GM19025 (cell line): ENCODE results near the gene GYPB.
"Not testable (repeated sequence)": the region's sequence is repeated elsewhere in the genome, so short reads cannot be mapped to it uniquely, and the experiment has no call there.

Source experiments
- ATAC-seq: cut with Tn5 transposase; IDR thresholded peaks from one replicate; pipeline ENCODE4 v1.9.1; 2021; ENCODE audit warnings: mild to moderate bottlenecking, low read depth, moderate library complexity; ENCODE audit not compliant: unreplicated experiment

The GYPB gene

GRCh38 chr4:144019277-144019676 lies at the start of gene GYPB:
GYPB (minus strand) TSS chr4:144019380; CDS start chr4:144019287, 93 bp downstream.
- not testable (repeated sequence) for ATAC-seq

GRCh38 chr4:144061556-144061955 lies 42.4 kb upstream of the GYPB start:
- not testable (repeated sequence) for ATAC-seq

- ATAC-seq = not testable (repeated sequence)
These were observed 41.2 kb upstream of the GYPB start for GRCh38 chr4:144060234-144060859.

- no peak for ATAC-seq
These were observed 37.6 kb upstream of the GYPB start for GRCh38 chr4:144056800-144057199.

GRCh38 chr4:144055336-144055735 lies 36.2 kb upstream of the GYPB start:
- not testable (repeated sequence) for ATAC-seq

GRCh38 chr4:144051494-144051893 lies 32.3 kb upstream of the GYPB start:
- ATAC-seq = not testable (repeated sequence)

GRCh38 chr4:144050631-144051030 lies 31.5 kb upstream of the GYPB start:
- ATAC-seq = not testable (repeated sequence)

- ATAC-seq = not testable (repeated sequence)
These were observed 30.6 kb upstream of the GYPB start for GRCh38 chr4:144049495-144050424.

- ATAC-seq = not testable (repeated sequence)
These were observed 25.8 kb upstream of the GYPB start for GRCh38 chr4:144044936-144045335.

GRCh38 chr4:144032580-144032979 lies 13.4 kb upstream of the GYPB start:
- not testable (repeated sequence) for ATAC-seq

GRCh38 chr4:144031875-144032274 lies 12.7 kb upstream of the GYPB start:
- ATAC-seq = not testable (repeated sequence)

- ATAC-seq = not testable (repeated sequence)
These were observed 12.2 kb upstream of the GYPB start for GRCh38 chr4:144031369-144031768.

- ATAC-seq = not testable (repeated sequence)
These were observed 11.5 kb upstream of the GYPB start for GRCh38 chr4:144030708-144031107.

- not testable (repeated sequence) for ATAC-seq
These were observed 7.5 kb upstream of the GYPB start for GRCh38 chr4:144026682-144027081.

GRCh38 chr4:144024399-144025053 lies 5.3 kb upstream of the GYPB start:
- not testable (repeated sequence) for ATAC-seq

GRCh38 chr4:144022772-144023400 lies 3.7 kb upstream of the GYPB start:
- not testable (repeated sequence) for ATAC-seq

GRCh38 chr4:144021336-144021990 lies 2.3 kb upstream of the GYPB start:
- not testable (repeated sequence) for ATAC-seq

- ATAC-seq = not testable (repeated sequence)
These were observed 768 bp downstream of the GYPB start for GRCh38 chr4:144018223-144019000.

GRCh38 chr4:144017271-144017670 lies 1.9 kb downstream of the GYPB start:
- ATAC-seq = not testable (repeated sequence)
